NCI-H774 (cell line): ENCODE measurements around the gene ANXA6.

ENCODE experiments used
- DNase-seq: peaks from one replicate; lab custom pipeline; 2025; lab: John Stamatoyannopoulos, UW

The ANXA6 gene

DNA sequence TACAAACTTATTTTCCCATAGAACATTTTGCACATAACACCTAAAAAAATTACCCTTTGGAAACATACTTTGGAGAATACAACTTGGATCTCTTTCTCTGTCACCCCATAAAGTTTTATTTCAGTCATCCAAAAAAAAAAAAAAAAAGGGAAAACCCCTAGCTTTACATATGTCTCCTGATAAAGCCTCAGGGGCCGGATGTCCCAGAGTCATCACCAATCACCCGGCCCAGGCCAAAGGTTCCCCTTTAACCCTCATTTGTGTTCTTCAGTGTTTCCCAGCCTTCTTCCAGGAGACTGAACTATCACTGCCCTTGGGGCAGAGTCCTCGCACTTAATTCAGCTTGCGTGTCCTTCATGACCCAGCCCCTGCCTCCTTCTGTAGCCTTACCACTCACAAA, 28.8 kb downstream of the ANXA6 start:
- no peak for DNase-seq

DNA sequence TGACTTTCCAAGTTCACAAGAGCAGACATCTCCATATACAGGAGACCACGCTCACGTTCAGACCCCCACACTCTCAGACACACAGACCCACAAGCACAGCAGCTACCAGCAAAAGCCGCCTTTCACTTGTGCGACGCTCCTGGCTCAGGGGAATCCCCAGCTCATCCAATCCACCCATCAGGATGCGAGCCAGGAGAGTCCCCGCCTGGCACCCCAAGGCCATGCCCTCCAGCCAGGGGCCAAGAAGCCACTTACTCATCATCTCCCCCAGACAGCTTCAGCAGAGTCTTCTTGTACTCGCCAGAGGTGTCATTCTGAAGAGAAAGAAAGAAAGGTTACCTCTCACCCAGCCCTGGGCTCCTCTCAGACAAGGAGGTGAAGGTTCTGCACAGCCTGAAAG, 29.7 kb downstream of the ANXA6 start:
- no peak for DNase-seq

DNA sequence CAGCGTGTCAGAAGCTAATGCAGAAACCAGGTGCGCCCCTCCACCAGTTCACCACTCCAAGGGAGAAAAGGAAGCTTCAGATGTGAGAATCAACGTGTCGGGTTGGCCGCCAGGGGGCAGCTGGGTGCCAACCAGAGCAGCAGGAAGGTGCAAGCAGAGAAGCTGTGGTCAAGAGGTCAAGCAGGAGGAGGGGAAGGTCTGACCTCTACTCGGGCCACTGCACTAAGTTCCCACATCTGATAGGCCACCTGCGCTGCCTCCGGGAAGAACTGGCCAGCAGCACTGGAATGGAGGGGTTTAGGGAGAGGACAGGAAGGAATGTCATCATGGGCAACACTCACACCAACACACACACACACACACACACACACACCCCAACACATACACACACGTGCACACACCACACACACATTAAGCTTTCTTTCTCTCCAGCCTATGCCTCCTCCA, 31.4 kb downstream of the ANXA6 start:
- DNase-seq: peak; percentile 21

DNA sequence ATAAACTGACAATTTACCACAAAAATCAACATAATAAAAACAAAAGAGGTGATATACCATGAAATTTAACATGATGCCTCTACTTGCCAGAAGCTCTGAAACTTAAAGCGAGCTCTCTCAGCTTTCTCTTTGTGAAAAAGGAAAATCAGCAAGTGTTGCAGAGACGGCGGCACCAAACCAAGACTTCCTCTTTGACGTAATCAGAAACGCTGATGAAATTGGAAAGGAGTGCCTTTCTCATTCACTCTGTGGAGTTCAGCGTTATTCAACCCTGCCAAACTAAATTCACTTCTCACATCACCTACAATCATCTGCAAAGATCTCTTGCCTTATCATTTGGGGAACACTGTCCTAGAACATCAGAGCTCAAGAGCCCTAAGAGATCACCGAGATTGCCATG, 32.2 kb downstream of the ANXA6 start:
- DNase-seq: no peak

DNA sequence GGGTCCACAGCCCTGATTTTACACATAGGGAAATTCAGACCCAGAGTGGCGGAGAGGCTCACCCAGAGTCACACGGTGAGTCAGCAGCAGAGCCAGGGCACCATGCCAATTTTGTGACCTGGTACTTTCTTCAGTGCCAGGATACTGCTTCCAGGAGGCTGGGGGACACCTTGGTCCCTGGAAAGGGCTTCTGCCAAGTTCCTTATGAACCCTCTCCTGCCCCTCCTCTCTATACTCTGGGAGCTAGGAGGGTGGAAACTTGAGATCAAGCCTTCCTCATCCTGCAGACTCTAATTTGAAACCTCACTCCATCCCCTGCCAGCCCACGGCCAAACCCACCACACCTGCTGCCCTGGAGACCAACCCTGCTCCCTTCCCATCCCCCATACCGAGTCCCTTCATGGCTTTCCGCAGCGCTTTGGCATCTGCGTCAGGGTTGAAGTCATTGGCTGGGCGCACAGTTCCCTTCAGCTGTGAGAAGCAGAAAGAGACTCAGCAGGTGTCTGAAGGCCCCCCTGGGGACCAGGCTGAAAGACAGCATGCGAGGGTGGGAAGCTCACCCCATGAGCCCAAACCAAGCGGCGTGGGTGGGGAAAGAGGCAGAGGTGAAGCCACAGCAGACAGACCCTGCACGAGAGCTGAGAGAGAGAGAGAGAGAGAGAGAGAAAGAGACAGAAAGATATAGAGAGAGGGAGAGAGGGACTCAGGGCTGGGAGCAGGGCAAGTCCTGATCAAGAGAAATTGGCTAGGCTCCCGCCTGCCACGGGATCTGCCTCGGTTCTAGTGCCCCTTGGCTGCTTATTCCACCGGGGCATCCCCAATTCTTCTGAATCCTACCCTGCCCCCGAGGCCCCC, 33.5 kb downstream of the ANXA6 start:
- DNase-seq: no peak

DNA sequence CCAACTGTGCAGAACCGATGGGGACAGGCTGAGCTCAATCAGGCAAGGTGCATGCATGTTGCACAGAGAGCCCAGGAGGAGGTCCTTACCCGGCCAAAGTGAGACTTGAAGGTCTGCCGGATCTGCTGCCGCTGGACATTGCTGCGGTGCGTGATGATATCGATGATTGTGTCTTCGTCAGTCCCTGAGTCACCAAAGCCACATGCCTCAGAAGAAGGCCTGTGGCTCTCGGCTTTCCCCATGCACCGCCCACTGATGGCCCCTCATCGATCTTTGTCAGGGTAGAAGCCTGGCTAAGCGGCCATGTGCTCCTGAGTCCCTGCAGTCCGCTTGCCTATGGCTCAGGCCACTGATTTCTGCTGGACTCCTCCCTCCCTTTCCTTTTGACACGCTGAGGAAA, 34.8 kb downstream of the ANXA6 start:
- no peak for DNase-seq

DNA sequence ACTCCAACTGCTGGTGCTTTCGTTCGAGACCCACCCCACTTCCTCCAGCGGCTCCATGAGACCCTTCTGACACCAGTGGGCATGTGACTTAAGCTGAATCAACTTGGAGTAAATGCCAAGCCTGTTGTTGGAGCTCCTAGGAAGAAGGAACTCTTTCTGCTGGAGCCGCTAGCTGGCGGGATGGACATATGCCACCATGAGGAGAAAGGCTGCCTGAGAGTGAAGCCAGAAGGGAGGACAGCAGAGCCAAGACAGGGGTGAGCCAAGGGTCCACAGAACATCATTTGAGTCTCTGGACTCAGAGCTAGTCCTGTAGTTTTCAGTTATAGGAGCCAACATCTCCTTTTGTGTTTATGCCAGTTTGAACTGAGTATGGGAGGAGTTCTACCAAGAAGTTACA, 35.9 kb downstream of the ANXA6 start:
- DNase-seq: no peak

DNA sequence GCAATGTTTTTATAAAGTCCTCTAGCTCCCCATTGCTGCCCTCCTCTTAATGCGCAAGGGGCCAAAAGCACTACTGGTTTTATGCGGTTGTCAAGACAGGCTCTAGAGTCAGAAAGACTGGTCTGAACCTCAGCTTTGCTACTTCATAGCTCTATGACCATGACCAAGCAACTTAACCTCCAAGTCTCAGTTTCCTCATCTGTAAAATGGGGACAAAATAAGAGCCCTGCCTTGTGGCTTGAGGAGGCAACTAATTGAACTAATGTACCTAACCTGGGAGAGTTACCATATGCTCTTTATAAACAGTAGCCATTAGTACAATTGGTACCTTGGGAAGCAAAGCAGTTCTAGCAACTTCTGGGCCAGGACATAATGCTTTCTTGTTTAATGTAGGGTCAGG, 36.5 kb downstream of the ANXA6 start:
- DNase-seq: no peak

DNA sequence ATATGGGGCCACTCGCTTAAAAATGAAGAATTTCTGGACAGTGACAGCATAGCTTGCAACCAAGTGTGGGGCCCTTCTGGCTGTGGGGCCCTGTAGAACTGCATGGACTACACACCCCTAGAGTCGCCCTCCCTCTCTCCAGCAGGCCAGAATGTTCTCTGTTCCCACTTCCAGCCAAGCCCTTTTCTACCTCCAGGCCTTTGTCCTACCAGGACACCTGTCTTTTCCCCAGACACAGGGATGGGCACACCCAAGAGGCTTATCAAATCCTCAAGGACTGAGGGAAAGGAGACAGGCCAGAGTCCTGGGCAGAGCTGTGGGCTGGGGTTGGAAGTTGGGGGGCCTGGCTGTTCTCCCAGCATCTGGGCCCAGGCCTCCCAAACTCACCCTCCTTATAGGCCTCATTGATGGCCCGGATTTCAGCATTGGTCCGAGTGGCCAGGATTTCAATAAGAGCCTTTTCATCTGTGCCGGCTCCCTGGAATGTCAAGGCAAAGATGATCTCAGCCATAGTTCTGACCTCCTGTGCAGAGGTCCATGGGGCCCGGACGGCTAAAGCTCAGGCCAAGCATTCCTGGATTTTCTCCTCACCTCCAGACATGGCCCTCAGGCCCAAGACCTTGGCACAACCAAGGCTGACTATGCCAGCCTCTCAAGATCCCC, 38.5 kb downstream of the ANXA6 start:
- DNase-seq: no peak

DNA sequence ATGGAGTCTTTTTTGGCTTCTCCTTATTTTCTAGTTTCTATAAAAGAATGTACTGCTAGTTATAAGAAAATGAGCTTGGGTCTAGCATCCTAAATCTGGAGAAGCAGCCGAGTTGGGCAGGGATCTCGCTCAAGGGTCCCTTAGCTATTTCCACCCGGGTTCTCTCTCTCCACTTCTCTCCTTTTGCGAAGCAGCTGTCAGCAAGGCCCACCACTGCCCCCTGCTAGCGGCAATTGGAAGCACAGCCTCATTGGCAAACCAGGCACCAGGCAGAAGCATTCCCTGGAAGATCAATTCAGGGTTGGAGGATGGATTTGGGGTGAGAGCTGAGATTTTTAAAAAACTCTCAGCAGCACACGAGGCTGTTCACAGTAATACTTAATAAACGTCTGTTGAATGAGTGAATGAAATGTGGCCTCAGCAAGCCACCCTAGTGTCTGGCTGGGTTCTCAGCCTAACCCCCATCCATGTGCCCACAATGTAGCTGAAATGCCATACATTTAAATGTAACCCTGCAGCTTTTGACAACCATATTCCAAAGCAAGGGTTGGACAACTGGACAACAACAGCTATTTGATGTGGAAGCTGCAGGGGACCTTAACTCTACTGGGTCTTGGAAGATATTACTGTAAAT, 42.2 kb downstream of the ANXA6 start:
- DNase-seq: peak; percentile 2

DNA sequence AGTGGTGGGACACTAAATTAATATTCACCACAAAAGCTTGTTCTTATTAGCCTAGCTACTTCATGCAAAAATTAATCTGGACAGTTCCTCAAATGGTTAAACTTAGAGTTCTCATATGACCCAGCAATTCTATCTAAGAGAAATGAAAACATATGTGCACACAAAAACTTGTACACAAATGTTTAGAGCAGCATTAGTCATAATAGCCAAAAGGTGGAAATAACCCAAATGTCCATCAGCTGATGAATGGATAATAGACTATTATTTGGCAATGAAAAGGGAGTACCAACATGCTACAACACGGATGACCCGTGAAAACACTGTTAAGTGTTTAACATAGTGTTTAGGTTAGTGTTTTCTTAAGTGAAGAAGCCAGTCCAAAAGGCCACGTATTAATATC, 43.9 kb downstream of the ANXA6 start:
- no peak for DNase-seq

DNA sequence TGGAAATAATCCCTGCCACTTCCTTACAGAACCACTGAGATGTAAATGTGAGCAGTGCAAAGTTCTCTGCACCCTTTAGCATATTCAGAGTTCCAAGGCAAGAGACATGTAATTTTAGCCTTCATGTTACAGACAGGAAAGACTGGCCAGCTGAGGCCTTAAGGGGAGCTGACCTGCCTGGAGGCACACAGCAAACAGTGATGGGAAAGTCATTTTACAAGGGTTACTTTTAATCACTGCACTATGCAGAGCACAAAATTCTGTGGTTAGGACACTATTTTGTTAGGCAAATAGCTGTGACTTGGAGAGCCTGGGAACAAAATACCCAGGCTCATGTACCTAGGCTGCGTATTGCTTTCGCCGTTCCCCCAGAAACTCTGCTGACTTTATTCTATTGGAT, 46.6 kb downstream of the ANXA6 start:
- no peak for DNase-seq

DNA sequence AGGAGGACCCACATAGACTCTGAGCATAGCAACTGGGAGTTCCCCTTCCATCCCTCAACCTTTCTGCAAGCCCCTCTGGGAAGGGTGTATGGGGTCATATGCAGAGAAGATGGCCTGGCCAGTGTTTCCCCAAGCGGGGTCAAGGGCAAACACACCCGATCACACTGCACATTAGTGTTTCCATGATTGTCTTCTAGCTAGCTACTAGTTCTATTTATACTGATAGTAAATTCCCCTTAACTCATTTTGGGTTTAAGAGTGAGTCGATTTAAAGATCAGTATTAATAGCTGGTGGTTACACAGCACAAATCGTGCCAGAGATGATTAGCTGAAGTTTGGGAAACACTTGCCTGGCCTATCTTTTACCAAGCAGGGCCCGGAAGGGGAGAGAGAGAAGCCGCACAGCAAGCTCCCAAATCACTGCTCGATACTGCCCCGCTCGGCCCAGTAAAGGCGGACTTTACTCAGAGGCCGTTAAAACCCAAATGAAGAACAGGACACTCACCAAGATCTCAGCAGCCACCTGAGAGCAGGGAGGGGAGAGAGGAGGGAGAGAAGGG, 47.4 kb downstream of the ANXA6 start:
- DNase-seq: no peak

DNA sequence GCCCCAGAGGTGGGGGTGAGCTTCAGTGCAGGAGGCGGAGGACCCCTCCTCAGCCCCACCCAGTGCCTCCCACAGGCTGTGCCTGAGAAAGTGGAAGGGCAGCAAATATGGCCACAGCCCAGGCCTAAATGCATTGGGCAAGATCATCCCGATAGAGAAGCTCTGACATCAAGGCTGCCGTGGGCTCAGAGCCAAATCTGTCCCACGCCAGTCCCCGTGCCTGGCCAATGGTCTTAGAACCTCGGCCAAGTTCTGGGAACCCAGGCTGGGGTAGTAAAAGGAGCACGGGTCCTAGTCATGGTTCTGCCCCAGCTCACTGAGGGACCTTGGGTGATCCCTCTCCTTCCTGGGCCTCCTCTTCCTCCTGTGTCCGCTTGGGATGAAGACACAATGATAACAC, 49.0 kb downstream of the ANXA6 start:
- DNase-seq: no peak

DNA sequence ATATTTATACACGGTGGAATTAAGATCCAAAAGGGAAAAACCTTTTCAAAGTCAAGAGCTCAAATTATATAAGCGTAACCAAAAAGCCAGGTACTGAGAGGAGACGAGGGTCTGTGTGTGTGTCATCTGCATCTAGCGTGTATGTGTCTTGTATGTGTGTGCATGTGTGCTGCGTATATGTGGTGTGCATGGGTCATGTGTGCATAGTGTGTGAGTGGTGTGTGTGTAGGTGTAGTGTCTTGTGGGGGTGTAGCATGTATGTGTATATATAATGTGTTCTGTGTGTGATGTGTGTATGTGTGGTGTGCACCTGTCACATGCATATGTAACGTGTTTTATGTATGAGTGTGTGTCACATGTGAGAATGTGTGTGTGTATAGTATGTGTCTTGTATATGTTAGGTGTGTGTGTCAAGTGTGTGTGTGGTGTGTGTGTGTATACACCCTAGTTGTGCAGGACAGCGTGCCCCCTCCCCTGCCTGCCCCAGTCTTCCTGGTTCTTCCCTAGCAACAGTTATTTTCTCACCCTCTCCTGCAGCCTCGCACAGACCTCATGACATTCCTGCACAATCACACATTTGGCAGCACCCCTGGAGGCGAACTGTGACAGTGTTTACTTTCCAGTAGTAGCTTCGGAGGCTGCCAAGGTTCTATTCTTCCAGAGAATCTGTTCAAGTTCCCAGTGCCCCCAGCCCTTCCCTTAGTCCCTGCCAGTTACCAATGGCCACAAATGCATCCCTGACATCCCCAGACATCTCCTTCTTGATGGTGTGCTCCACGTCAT, 49.6 kb downstream of the ANXA6 start:
- DNase-seq: no peak

DNA sequence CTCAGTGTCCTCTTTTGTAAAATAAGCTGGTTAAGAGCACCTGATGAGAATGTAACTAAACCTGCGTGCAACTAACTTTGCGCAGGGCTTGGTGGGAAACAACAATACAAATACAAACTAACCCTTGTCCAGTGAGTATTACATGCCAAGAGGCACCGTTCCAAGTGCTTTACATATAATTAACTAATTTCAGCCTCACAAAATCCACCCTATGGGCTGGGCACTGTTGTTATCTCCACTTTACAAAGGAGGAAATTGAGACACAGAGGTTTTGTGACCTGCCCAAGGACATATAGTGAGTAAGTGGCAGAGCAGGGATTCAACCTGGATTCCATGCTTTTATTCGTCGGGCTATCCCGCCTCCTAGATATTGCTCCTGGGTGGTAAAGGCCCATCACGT, 50.5 kb downstream of the ANXA6 start:
- no peak for DNase-seq

DNA sequence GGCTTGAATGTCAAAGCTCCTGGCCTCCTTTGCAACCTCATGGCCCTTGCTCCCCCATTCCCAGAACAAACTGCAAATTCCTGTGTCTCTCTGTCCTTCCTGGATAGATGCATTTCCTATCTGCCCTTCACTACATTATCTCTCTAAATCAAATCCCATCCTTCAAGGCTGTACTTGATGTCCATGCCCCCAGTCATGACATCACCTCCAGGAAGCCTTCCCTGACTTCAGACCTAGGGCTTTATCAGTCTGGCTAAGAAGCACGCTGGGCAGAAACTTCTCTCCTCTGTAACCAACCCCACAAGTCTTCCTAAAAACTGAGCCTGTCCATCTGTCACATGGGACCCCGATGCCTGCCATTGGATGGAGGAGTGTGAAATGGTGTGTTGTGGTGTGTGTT, 51.1 kb downstream of the ANXA6 start:
- DNase-seq: no peak

DNA sequence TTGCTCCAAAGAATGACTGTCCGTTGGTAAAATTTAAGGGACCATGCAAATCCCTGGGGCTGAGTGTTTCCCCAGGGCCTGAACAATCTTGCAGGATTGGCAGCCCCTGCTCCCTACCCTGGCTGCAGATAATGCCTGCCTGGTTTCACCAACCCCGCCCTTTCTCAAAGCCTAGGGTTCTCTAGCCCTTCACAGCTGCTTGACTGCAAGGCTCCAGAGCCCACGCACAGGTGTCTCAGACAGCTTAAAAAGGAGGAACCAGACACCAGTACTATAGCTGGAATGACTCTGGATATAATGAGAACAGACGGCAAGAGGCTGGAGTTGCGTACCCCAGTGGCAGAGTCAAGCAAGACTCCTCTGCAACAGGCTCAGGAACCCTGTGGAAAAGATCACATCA, 51.5 kb downstream of the ANXA6 start:
- no peak for DNase-seq

DNA sequence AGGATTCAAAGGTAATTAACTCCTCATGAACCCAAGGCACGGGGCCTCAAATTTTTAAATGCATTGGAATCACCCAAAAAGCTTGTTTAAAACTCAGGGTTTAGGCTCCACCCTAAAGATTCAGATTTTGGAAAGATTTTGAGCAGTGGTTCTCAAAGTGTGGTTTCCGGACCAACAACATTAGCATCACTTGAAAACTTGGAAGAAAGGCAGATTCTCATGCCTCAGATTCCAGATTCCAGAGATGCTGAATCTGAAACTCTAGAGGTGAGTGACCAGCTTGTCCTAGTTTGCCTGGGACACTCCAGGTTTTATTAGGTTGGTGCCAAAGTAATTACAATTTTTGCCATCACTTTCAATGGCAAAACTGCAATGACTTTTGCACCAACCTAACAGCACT, 52.0 kb downstream of the ANXA6 start:
- DNase-seq: no peak

DNA sequence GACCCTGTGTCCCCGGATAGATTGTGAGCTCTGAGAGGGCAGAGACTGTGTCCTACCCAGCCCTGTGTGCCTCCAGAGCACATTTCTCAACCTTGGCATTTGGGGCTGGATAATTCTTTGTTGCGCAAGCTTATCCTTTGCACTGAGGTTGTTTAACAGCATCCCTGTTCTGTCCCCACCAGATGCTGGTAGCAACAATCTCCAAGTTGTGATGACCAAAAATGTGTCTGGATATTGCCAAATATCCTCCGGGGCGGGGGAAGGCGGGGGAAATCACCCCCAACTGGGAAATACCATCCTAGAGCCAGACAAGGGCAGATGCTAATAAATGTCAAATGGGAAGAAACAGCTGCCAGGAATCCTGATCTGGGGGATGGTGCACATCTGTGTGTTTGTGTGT, 52.8 kb downstream of the ANXA6 start:
- DNase-seq: no peak

DNA sequence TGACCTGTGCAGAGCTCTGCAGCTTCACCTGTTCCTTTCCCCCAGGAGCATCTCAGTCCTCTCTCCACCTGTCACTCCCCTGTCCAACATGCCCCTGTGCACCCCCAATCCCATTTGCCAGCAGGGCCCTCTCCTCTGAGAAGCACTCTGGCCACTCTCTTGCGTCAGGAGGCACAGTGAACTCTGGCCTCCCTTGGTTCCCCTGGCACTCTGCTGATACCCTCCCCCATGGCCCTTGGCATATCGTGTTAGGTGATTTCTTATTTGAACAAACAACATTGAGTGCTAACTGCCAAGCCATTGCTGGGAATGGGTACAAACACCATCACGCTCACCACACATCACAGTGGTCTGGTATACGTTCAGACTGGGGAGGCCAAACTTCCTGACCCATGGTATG, 55.8 kb downstream of the ANXA6 start:
- DNase-seq: no peak

DNA sequence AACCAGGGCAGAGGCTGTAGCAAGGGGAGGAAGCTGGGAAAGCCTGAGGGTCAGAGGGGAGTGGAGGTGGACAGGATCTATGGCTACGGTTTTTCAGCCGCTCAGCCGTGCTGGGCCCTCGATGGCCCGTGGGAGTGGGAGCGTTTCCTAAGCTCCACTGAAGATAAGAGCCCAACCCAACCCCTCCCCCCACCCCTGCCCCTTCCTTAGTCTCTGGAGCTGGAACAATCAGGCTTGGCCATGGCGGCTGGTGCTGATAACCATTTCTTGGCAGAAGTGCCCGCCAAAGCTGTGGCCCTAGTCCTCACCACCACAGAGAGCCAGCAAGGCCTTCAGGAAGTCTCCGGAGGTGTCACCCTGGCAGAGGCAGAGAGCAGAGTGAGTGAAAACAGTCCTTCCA, 56.4 kb downstream of the ANXA6 start:
- DNase-seq: no peak
